ENCODE measurements around the gene ZNF319. TPM values are rescaled to one million over a fixed set of nuclear protein-coding genes. Genes with fewer than 3 reads are reported as not detected.

Gene ZNF319
- polyA plus RNA-seq, 1 donor (not counting 4 experiments of a cell fraction or from before 2014, with no cell fraction given) = 3.3 TPM

DNA sequence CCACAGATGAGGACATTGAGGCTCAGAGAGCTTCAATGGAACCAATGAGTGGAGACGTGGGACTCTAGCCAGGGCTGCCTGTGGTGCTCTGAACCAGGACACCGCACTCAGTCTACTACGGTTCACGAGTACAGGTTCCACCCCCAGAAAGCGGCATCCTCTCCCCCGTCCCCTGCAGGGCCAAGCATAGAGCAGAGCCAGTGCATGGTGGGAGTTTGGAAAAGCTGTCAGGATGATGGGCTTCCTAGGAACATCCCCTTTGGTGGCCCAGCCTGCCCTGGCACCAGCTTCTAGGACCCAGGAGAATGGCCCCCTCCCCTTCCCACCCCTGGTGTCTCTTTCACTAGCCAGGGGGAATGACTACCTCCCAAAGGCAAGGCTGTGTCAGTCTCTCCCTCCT lies 8.4 kb downstream of the ZNF319 start:
- FAIRE-seq = no peak
- Histone ChIP-seq H2AFZ (ENCODE audit: control insufficient read depth, low read length) (no peak overlapping the region), H3K4me2 (ENCODE audit: control insufficient read depth, extremely low read depth, insufficient read depth, low read depth, low read length) (no peak overlapping the region), H3K27me3 (ENCODE audit: control insufficient read depth, extremely low read depth, insufficient read depth, low read length) (no peaks in the 10 kb centered on the region), H3K9me3 (ENCODE audit: control insufficient read depth, low read depth, low read length) (no peaks in the 10 kb centered on the region), H3K27ac (ENCODE audit: control insufficient read depth, insufficient read depth, low read length) (no peak overlapping the region), H3K9me1 (ENCODE audit: control insufficient read depth, extremely low read depth, insufficient read depth, low read length) (peaks cover 2% of the 10 kb centered on the region), H3K9ac (ENCODE audit: control insufficient read depth, extremely low read depth, insufficient read depth, low read length) (no peak overlapping the region), H3K4me1 (ENCODE audit: control insufficient read depth, extremely low read depth, insufficient read depth, low read length) (peaks cover 12% of the 10 kb centered on the region), H3K36me3 (ENCODE audit: control insufficient read depth in 2 of 2, extremely low read depth in 1 of 2, insufficient read depth in 2 of 2, low read length in 2 of 2) (peaks cover 8 to 16% of the 10 kb centered on the region in 2 experiments), H3K79me2 (ENCODE audit: control insufficient read depth, insufficient read depth, low read length) (no peaks in the 10 kb centered on the region), H4K20me1 (ENCODE audit: control insufficient read depth, extremely low read depth, insufficient read depth, low read length) (no peaks in the 10 kb centered on the region), H3K4me3 (ENCODE audit: control insufficient read depth in 2 of 3, extremely low read depth in 1 of 3, insufficient read depth in 2 of 3, low read depth in 1 of 3, low read length in 3 of 3) (no peak overlapping the region)
- TF ChIP-seq EZH2 (IDR thresholded peaks at IDR 0.05; ENCODE audit: low read length) = no peak
- dilution Hi-C loops (cut with MboI; ENCODE audit: extremely low pct_ligation_motif_present, low sequenced_read_pairs) = no loop called here
- no peak for DNase-seq (ENCODE audit: low read depth, low spot score)

DNA sequence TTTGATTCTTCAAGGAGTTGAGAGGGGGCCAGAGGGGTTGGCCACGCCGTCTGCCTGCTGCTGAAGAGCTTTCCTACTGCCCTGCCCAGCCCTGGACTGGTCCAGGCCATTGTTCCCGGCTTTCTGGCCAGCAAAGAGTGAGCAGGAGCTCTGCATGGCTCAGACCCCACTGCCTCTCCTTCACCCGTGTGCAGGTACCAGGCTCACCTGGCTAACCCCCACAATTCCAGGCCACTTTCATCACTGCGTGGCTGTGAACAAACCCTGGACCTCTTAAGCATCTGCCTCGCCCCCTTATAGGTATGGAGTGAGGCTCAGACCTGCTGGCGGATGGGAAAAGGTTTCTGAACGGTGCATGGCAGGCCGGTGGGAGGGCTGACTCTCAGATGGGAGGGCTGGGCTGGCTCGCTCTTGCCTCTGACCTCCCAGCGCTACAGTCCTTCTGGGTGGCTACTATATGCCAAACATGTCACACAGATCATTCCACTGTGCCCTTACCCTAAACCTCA lies 8.9 kb downstream of the ZNF319 start:
- DNase-seq (ENCODE audit: low read depth, low spot score) = no peak
- Histone ChIP-seq H3K4me1 (ENCODE audit: control insufficient read depth, extremely low read depth, insufficient read depth, low read length) (peaks cover 12% of the 10 kb centered on the region), H3K4me3 (ENCODE audit: control insufficient read depth in 2 of 3, extremely low read depth in 1 of 3, insufficient read depth in 2 of 3, low read depth in 1 of 3, low read length in 3 of 3) (no peak overlapping the region), H3K27me3 (ENCODE audit: control insufficient read depth, extremely low read depth, insufficient read depth, low read length) (no peaks in the 10 kb centered on the region), H2AFZ (ENCODE audit: control insufficient read depth, low read length) (no peak overlapping the region), H4K20me1 (ENCODE audit: control insufficient read depth, extremely low read depth, insufficient read depth, low read length) (no peaks in the 10 kb centered on the region), H3K27ac (ENCODE audit: control insufficient read depth, insufficient read depth, low read length) (no peak overlapping the region), H3K36me3 (ENCODE audit: control insufficient read depth in 2 of 2, extremely low read depth in 1 of 2, insufficient read depth in 2 of 2, low read length in 2 of 2) (peaks cover 6 to 15% of the 10 kb centered on the region in 2 experiments), H3K9ac (ENCODE audit: control insufficient read depth, extremely low read depth, insufficient read depth, low read length) (no peak overlapping the region), H3K9me1 (ENCODE audit: control insufficient read depth, extremely low read depth, insufficient read depth, low read length) (peaks cover 2% of the 10 kb centered on the region), H3K9me3 (ENCODE audit: control insufficient read depth, low read depth, low read length) (no peaks in the 10 kb centered on the region), H3K79me2 (ENCODE audit: control insufficient read depth, insufficient read depth, low read length) (no peaks in the 10 kb centered on the region), H3K4me2 (ENCODE audit: control insufficient read depth, extremely low read depth, insufficient read depth, low read depth, low read length) (no peak overlapping the region)
- TF ChIP-seq CTCF (optimal IDR thresholded peaks at IDR 0.05 in 1 of 3, IDR thresholded peaks at IDR 0.05 in 1 of 3, conservative IDR thresholded peaks at IDR 0.05 in 1 of 3; ENCODE audit: extremely low read depth in 1 of 3, insufficient read depth in 2 of 3, low read length in 3 of 3) = no peak
- no peak for TF ChIP-seq EZH2 (IDR thresholded peaks at IDR 0.05; ENCODE audit: low read length)
- dilution Hi-C loops (cut with MboI; ENCODE audit: extremely low pct_ligation_motif_present, low sequenced_read_pairs) = no loop called here
- no peak for FAIRE-seq

- H3K36me3 ChIP-seq (ENCODE audit: control insufficient read depth in 2 of 2, extremely low read depth in 1 of 2, insufficient read depth in 2 of 2, low read length in 2 of 2) = no peaks in the 10 kb centered on the region
- FAIRE-seq (peak; percentile 66), DNase-seq (ENCODE audit: low read depth, low spot score) (peak; percentile 58)
- H3K4me1 ChIP-seq (ENCODE audit: control insufficient read depth, extremely low read depth, insufficient read depth, low read length) = peaks cover 21% of the 10 kb centered on the region
- no peak for TF ChIP-seq EZH2 (IDR thresholded peaks at IDR 0.05; ENCODE audit: low read length)
- no peak for TF ChIP-seq CTCF (optimal IDR thresholded peaks at IDR 0.05 in 1 of 3, IDR thresholded peaks at IDR 0.05 in 1 of 3, conservative IDR thresholded peaks at IDR 0.05 in 1 of 3; ENCODE audit: extremely low read depth in 1 of 3, insufficient read depth in 2 of 3, low read length in 3 of 3)
- H3K79me2 ChIP-seq (ENCODE audit: control insufficient read depth, insufficient read depth, low read length) = no peaks in the 10 kb centered on the region
- no peak overlapping the region for H2AFZ ChIP-seq (ENCODE audit: control insufficient read depth, low read length)
- no peaks in the 10 kb centered on the region for H4K20me1 ChIP-seq (ENCODE audit: control insufficient read depth, extremely low read depth, insufficient read depth, low read length)
- H3K9me3 ChIP-seq (ENCODE audit: control insufficient read depth, low read depth, low read length) = no peaks in the 10 kb centered on the region
- no peak overlapping the region for H3K4me3 ChIP-seq (ENCODE audit: control insufficient read depth in 2 of 3, extremely low read depth in 1 of 3, insufficient read depth in 2 of 3, low read depth in 1 of 3, low read length in 3 of 3)
- dilution Hi-C loops (cut with MboI; ENCODE audit: extremely low pct_ligation_motif_present, low sequenced_read_pairs) = no loop called here
- H3K9ac ChIP-seq (ENCODE audit: control insufficient read depth, extremely low read depth, insufficient read depth, low read length) = no peak overlapping the region
- no peak overlapping the region for H3K27ac ChIP-seq (ENCODE audit: control insufficient read depth, insufficient read depth, low read length)
- H3K9me1 ChIP-seq (ENCODE audit: control insufficient read depth, extremely low read depth, insufficient read depth, low read length) = no peaks in the 10 kb centered on the region
- H3K27me3 ChIP-seq (ENCODE audit: control insufficient read depth, extremely low read depth, insufficient read depth, low read length) = peaks cover 6% of the 10 kb centered on the region
- H3K4me2 ChIP-seq (ENCODE audit: control insufficient read depth, extremely low read depth, insufficient read depth, low read depth, low read length) = peak overlapping the region; percentile 17
Observed at GRCh38 chr16:57988929-57989328, 11.5 kb downstream of the ZNF319 start.

Measured in keratinocyte (primary cell).